HEK293T (cell line): ENCODE data around the gene COL20A1.

Experiments used
- SP1 ChIP-seq: fragments of 450-650 bp; IDR thresholded peaks from 2 replicates; pipeline ENCODE4 v1.6.1; 2017
- TF ChIP-seq, protein P1 (sequence below): fragments of 450-650 bp; IDR thresholded peaks from 2 replicates; pipeline ENCODE4 v1.6.1; 2016

DNA sequence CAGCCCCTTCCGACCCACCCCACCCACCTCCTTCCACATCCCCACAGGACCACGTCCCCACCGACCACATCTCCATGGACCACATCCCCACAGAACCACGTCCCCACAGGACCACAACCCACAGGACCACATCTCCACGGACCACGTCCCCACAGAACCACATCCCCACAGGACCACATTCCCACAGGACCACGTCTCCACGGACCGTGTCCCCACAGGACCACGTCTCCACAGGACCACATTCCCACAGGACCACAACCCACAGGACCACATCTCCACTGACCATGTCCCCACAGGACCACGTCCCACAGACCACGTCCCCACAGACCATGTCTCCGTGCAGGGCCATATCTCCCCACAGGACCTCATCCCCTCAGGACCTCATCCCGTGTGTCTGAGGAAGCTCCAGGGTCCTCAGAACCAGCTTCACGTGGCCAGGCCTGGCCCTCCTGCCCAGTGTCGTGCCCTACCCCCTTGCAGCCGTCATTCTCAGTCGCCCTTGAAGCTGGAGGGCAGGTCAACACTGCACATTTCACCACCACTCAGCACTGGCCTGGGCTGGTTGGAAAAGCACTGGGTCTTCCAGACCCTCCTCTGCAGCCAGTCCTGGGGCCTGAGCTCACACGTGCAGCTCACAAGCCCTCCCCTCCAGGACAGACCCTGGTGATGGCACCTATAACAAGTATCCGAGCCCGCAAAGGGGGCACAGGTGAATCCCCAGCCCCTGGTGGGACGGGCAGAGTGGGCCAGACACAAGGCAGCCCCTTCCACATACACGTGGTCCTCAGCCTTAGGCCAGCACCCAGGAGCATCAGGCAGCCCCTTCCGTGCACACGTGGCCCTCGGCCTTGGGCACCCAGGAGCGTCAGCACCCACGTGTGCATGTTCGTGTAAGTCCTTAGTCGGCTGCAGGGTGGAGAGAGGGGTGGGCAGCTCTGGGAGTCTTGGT is 64.2 kb downstream of the COL20A1 start:
- TF ChIP-seq, protein P1, sequence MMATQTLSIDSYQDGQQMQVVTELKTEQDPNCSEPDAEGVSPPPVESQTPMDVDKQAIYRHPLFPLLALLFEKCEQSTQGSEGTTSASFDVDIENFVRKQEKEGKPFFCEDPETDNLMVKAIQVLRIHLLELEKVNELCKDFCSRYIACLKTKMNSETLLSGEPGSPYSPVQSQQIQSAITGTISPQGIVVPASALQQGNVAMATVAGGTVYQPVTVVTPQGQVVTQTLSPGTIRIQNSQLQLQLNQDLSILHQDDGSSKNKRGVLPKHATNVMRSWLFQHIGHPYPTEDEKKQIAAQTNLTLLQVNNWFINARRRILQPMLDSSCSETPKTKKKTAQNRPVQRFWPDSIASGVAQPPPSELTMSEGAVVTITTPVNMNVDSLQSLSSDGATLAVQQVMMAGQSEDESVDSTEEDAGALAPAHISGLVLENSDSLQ = no peak
- no peak for TF ChIP-seq SP1
